HepG2 (cell line): Measurements from ENCODE around the gene PPP6R2. TPM values are rescaled to one million over a fixed set of nuclear protein-coding genes. Genes with fewer than 3 reads are reported as not detected.

Experiments
- AGO1 ChIP-seq: fragments of 200-400 bp; formaldehyde crosslinking; IDR thresholded peaks from 2 replicates; pipeline ENCODE4 v1.6.1; 2017; ENCODE audit warnings: mild to moderate bottlenecking, low read depth, low read length, moderate library complexity; ENCODE audit not compliant: poor library complexity, severe bottlenecking
- BCL6 ChIP-seq: IDR thresholded peaks from 2 replicates; pipeline ENCODE4 v1.6.1; 2016; ENCODE audit warnings: missing genetic modification reagents, missing compliant biosample characterization
- BHLHE40 ChIP-seq: IDR thresholded peaks from 2 replicates; pipeline ENCODE4 v1.6.1; 2011; ENCODE audit warnings: low read length, improper control_type of control experiment
- CBX1 ChIP-seq: IDR thresholded peaks from one replicate; pipeline ENCODE4 v1.6.1; 2016; ENCODE audit warnings: antibody characterized with exemption, low read depth
- POLR2G ChIP-seq: fragments of 200-400 bp; formaldehyde crosslinking; IDR thresholded peaks from 2 replicates; pipeline ENCODE4 v1.6.1; 2018; ENCODE audit warnings: mild to moderate bottlenecking, low read depth, low read length, moderate library complexity
- REL ChIP-seq: sonication (generic); formaldehyde crosslinking; conservative IDR thresholded peaks from 2 replicates; pipeline ENCODE4 v1.8.0; 2022; ENCODE audit warnings: mild to moderate bottlenecking, missing genetic modification reagents, moderate library complexity
- TBX3 ChIP-seq: fragments of 450-650 bp; IDR thresholded peaks from 2 replicates; pipeline ENCODE4 v1.6.1; 2017; ENCODE audit warnings: antibody characterized with exemption, mild to moderate bottlenecking, inconsistent platforms, borderline replicate concordance
- ZFX ChIP-seq: sonication (generic); formaldehyde crosslinking; IDR thresholded peaks from 2 replicates; pipeline ENCODE4 v1.4.0; 2020; ENCODE audit warnings: mild to moderate bottlenecking, low read depth, missing genetic modification reagents, moderate library complexity
- ZNF782 ChIP-seq: sonication (generic); formaldehyde crosslinking; IDR thresholded peaks from 2 replicates; pipeline ENCODE4 v1.4.0; 2020; ENCODE audit warnings: missing genetic modification reagents, mild to moderate bottlenecking, borderline replicate concordance
- ZNF883 ChIP-seq: sonication (generic); formaldehyde crosslinking; IDR thresholded peaks from 2 replicates; pipeline ENCODE4 v1.5.1; 2020; ENCODE audit warnings: mild to moderate bottlenecking, missing genetic modification reagents; ENCODE audit errors: not compliant biosample characterization
- polyA plus RNA-seq, 8 experiments: library from polyadenylated mRNA; depleted of rRNA in 3 of 8; stranded (reverse) in 7 of 8; unstranded in 1 of 8; fragments of >200 nt; fragmentation: Illumina TruSeq in 4 of 8; extraction: Trizol in 4 of 8; gene quantifications; 2 replicates each; pipeline versions ENCODE4 v1.2.1 to v1.2.3, GENCODE V29; 2011 to 2016; ENCODE audit warnings: low read depth in 4 of 8, missing spikeins in 1 of 8, mixed read lengths in 1 of 8; ENCODE audit not compliant: insufficient read depth in 1 of 8
- total RNA-seq, 5 experiments: library from RNA; depleted of rRNA; stranded (reverse); fragments of >200 nt; fragmentation: Illumina TruSeq; extraction: Trizol; gene quantifications; 2 replicates each; pipeline ENCODE4 v1.2.3, GENCODE V29; 2016; ENCODE audit warnings: low read depth in 1 of 5
- TF ChIP-seq, protein P1 (sequence below): IDR thresholded peaks from 2 replicates; pipeline ENCODE4 v1.6.1; 2016; ENCODE audit warnings: low read depth, control low read depth
- TF ChIP-seq, protein P2 (sequence below): sonication (generic); formaldehyde crosslinking; IDR thresholded peaks from 2 replicates; pipeline ENCODE4 v1.4.0; 2020; ENCODE audit warnings: missing genetic modification reagents
- TF ChIP-seq, protein P3 (sequence below): sonication (generic); formaldehyde crosslinking; IDR thresholded peaks from 2 replicates; pipeline ENCODE4 v1.5.0; 2020; ENCODE audit warnings: mild to moderate bottlenecking, missing genetic modification reagents, borderline replicate concordance
- TF ChIP-seq, protein P4 (sequence below): sonication (generic); formaldehyde crosslinking; IDR thresholded peaks from 2 replicates; pipeline ENCODE4 v1.4.0; 2020; ENCODE audit warnings: missing genetic modification reagents

The PPP6R2 gene
- total and polyA plus RNA-seq, 2 of the 13 experiments (the other 11 are each of a cell fraction or from before 2014, with no cell fraction given): 55.0 to 102 TPM

DNA sequence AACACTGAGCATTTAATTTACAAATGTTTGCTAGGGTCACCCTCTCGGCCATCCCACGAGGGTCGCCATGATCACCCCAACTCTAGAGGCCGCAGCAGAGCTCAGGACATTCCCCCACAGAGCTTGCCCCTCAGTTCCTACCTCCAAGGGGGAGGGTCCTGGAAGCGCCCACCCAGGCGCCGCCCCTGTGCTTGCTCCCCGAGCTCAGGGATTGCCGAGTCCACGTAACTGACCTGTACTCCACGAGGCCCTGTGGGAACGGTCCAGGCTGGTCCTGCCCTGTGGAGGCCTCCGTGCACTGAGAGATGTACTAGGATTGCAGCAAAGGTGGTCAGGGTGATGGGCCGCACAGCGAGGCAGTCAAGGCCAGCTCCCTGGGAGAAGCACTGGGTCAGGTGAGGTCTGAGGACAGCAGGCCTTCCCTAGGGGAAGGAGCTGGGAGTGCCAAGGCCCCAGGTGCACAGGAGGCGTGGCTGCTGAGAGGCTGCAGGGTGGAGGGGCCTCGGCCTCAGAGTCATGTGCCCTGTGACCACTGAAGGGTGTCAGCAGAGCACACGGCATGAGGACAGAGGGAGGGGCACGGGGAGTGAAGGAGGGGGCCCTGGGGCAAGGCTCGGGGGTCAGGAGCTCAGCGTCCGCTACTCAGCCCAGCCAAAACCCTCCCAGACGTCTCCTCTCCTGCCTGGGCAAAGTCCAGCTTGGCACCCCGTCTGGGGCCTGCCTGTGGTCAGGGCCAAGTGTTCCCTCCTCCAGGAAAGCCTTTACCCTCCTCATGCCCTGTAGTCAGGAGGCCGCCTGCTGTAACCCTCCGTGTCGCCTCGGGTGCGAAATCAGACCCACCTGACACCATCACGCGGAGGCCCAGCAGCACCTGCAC lies 141.1 kb downstream of the PPP6R2 start (continued):
- no peak for TF ChIP-seq REL (CRISPR knock-in tag)
- TF ChIP-seq, protein P1, sequence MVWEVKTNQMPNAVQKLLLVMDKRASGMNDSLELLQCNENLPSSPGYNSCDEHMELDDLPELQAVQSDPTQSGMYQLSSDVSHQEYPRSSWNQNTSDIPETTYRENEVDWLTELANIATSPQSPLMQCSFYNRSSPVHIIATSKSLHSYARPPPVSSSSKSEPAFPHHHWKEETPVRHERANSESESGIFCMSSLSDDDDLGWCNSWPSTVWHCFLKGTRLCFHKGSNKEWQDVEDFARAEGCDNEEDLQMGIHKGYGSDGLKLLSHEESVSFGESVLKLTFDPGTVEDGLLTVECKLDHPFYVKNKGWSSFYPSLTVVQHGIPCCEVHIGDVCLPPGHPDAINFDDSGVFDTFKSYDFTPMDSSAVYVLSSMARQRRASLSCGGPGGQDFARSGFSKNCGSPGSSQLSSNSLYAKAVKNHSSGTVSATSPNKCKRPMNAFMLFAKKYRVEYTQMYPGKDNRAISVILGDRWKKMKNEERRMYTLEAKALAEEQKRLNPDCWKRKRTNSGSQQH (CRISPR knock-in tag): no peak
- no peak for TF ChIP-seq ZNF883
- TF ChIP-seq TBX3: no peak
- TF ChIP-seq, protein P2, sequence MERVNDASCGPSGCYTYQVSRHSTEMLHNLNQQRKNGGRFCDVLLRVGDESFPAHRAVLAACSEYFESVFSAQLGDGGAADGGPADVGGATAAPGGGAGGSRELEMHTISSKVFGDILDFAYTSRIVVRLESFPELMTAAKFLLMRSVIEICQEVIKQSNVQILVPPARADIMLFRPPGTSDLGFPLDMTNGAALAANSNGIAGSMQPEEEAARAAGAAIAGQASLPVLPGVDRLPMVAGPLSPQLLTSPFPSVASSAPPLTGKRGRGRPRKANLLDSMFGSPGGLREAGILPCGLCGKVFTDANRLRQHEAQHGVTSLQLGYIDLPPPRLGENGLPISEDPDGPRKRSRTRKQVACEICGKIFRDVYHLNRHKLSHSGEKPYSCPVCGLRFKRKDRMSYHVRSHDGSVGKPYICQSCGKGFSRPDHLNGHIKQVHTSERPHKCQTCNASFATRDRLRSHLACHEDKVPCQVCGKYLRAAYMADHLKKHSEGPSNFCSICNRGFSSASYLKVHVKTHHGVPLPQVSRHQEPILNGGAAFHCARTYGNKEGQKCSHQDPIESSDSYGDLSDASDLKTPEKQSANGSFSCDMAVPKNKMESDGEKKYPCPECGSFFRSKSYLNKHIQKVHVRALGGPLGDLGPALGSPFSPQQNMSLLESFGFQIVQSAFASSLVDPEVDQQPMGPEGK: peak; percentile 18; the same call in 1 of the 2 replicates
- peak; percentile 25; the same call in 1 of the 2 replicates for TF ChIP-seq ZFX (CRISPR knock-in tag)
- no peak for TF ChIP-seq BCL6 (CRISPR knock-in tag)
- TF ChIP-seq, protein P3, sequence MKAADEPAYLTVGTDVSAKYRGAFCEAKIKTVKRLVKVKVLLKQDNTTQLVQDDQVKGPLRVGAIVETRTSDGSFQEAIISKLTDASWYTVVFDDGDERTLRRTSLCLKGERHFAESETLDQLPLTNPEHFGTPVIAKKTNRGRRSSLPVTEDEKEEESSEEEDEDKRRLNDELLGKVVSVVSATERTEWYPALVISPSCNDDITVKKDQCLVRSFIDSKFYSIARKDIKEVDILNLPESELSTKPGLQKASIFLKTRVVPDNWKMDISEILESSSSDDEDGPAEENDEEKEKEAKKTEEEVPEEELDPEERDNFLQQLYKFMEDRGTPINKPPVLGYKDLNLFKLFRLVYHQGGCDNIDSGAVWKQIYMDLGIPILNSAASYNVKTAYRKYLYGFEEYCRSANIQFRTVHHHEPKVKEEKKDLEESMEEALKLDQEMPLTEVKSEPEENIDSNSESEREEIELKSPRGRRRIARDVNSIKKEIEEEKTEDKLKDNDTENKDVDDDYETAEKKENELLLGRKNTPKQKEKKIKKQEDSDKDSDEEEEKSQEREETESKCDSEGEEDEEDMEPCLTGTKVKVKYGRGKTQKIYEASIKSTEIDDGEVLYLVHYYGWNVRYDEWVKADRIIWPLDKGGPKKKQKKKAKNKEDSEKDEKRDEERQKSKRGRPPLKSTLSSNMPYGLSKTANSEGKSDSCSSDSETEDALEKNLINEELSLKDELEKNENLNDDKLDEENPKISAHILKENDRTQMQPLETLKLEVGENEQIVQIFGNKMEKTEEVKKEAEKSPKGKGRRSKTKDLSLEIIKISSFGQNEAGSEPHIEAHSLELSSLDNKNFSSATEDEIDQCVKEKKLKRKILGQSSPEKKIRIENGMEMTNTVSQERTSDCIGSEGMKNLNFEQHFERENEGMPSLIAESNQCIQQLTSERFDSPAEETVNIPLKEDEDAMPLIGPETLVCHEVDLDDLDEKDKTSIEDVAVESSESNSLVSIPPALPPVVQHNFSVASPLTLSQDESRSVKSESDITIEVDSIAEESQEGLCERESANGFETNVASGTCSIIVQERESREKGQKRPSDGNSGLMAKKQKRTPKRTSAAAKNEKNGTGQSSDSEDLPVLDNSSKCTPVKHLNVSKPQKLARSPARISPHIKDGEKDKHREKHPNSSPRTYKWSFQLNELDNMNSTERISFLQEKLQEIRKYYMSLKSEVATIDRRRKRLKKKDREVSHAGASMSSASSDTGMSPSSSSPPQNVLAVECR (CRISPR knock-in tag): no peak; the same call in 1 of the 2 replicates
- no peak for TF ChIP-seq ZNF782
- no peak for TF ChIP-seq CBX1
- TF ChIP-seq AGO1: no peak
- no peak for TF ChIP-seq BHLHE40
- TF ChIP-seq, protein P4, sequence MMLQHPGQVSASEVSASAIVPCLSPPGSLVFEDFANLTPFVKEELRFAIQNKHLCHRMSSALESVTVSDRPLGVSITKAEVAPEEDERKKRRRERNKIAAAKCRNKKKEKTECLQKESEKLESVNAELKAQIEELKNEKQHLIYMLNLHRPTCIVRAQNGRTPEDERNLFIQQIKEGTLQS: no peak
- TF ChIP-seq POLR2G: peak; percentile 43; the same call in 1 of the 2 replicates
